Activated naive CD4-positive, alpha-beta T cell treated with anti-CD3 and anti-CD28 coated beads for 36 hours (primary cell): ENCODE measurements around the gene PKM. TPM values are rescaled to one million over a fixed set of nuclear protein-coding genes. Genes with fewer than 3 reads are reported as not detected.
"Not testable (repeated sequence)": the region's sequence is repeated elsewhere in the genome, so short reads cannot be mapped to it uniquely, and the experiment has no call there.

ENCODE experiments used
- CTCF ChIA-PET: fragments of 350-600 bp; sonication (Branson Sonifier 250); formaldehyde crosslinking; loops from one replicate; lab custom pipeline; 2021; ENCODE audit warnings: antibody characterized with exemption; lab: Charles Lee
- DNase-seq: peaks from one replicate; pipeline ENCODE4 v3.0.0-alpha.2; 2020
- H3K27ac Mint-ChIP-seq: one replicate; pipeline ENCODE4 v1.8.0; 2021; ENCODE audit warnings: mild to moderate bottlenecking, mixed read lengths
- H3K27me3 Mint-ChIP-seq: one replicate; pipeline ENCODE4 v1.8.0; 2021; ENCODE audit warnings: low read depth, mixed read lengths
- H3K36me3 Mint-ChIP-seq: one replicate; pipeline ENCODE4 v1.8.0; 2021; ENCODE audit warnings: low read depth, mixed read lengths
- H3K4me1 Mint-ChIP-seq: one replicate; pipeline ENCODE4 v1.8.0; 2021; ENCODE audit warnings: low read depth, mixed read lengths
- H3K4me3 Mint-ChIP-seq: one replicate; pipeline ENCODE4 v1.8.0; 2021; ENCODE audit warnings: mild to moderate bottlenecking, moderate library complexity, mixed read lengths
- H3K9me3 Mint-ChIP-seq: one replicate; pipeline ENCODE4 v1.8.0; 2021; ENCODE audit warnings: mixed read lengths
- intact Hi-C: fragments of 100-400 bp; cut with micrococcal nuclease; formaldehyde crosslinking; loops from one replicate; pipeline ENCODE4 v1.15.1; 2023
- total RNA-seq, 2 experiments: library from RNA; stranded (reverse); gene quantifications; one replicate each; pipeline ENCODE4 v1.2.3, GENCODE V29; 2021

Gene PKM
- total RNA-seq, 2 experiments from 2014 or later: 1,794 to 1,797 TPM

GRCh38 chr15:72172796-72173195, 58.2 kb downstream of the PKM start:
- DNase-seq: no peak
- no peak overlapping the region for H3K27ac Mint-ChIP-seq
- H3K4me1 Mint-ChIP-seq: no peaks in the 10 kb centered on the region
- no peak overlapping the region for H3K4me3 Mint-ChIP-seq
- no peaks in the 10 kb centered on the region for H3K9me3 Mint-ChIP-seq
- intact Hi-C loops: no loop called here
- H3K27me3 Mint-ChIP-seq: no peaks in the 10 kb centered on the region
- H3K36me3 Mint-ChIP-seq: no peaks in the 10 kb centered on the region
- CTCF ChIA-PET: interaction anchor here (0.5 kb wide), 1 partner anchor 334 kb away, joined by 5 read pairs; no protein-coding TSS in a partner anchor

- DNase-seq, H3K27ac Mint-ChIP-seq, H3K9me3 Mint-ChIP-seq, intact Hi-C loops, H3K36me3 Mint-ChIP-seq, H3K4me1 Mint-ChIP-seq, H3K27me3 Mint-ChIP-seq, H3K4me3 Mint-ChIP-seq, CTCF ChIA-PET: not testable (repeated sequence)
These were observed 59.0 kb downstream of the PKM start for GRCh38 chr15:72171978-72172377.

GRCh38 chr15:72170691-72171090, 60.3 kb downstream of the PKM start:
- DNase-seq: no peak
- H3K9me3 Mint-ChIP-seq: no peaks in the 10 kb centered on the region
- H3K36me3 Mint-ChIP-seq: no peaks in the 10 kb centered on the region
- no peak overlapping the region for H3K27ac Mint-ChIP-seq
- no peaks in the 10 kb centered on the region for H3K4me1 Mint-ChIP-seq
- H3K4me3 Mint-ChIP-seq: no peak overlapping the region
- CTCF ChIA-PET: no interaction called here
- intact Hi-C loops: no loop called here
- H3K27me3 Mint-ChIP-seq: no peaks in the 10 kb centered on the region

GRCh38 chr15:72169921-72170611, 60.9 kb downstream of the PKM start:
- no peaks in the 10 kb centered on the region for H3K9me3 Mint-ChIP-seq
- CTCF ChIA-PET: no interaction called here
- intact Hi-C loops: no loop called here
- no peak overlapping the region for H3K27ac Mint-ChIP-seq
- H3K4me1 Mint-ChIP-seq: no peaks in the 10 kb centered on the region
- no peaks in the 10 kb centered on the region for H3K36me3 Mint-ChIP-seq
- H3K4me3 Mint-ChIP-seq: no peak overlapping the region
- no peaks in the 10 kb centered on the region for H3K27me3 Mint-ChIP-seq
- DNase-seq: no peak

DNA sequence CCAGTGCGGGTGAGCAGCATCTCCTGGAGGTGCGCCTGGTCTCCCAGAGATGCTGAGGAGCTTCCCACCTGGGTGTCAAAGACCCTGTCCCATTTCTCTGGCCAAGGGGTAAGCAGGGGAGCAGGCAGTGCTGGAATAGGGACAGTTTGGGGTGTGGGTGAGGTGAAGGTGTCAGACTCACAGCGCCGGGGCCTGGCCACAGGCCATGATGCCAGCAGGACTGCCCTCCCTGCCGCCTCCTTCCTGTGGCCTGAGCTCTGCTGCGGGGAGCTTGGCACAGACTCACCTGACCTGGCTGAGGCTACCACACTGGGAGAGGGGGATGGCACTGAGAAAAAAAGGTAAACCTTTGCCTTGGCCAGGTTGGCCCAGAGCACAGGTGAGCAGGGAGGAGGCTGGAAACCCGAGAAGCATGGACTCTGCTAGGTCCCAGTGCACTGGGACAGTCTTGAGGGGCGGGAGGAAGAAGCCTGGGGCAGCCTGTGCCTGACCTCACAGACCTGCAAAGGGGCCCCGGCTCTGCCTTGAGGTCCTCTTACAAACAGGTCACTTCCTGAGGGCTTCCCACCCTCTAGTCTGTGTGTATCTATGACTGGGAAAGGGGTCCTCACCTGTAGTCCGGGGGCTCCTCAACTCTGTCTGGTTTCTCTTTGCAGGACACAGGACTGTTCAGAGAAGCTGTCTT, 61.6 kb downstream of the PKM start:
- Mint-ChIP-seq H3K27ac (no peak overlapping the region), H3K36me3 (no peaks in the 10 kb centered on the region), H3K4me3 (no peak overlapping the region), H3K9me3 (no peaks in the 10 kb centered on the region), H3K4me1 (no peaks in the 10 kb centered on the region), H3K27me3 (no peaks in the 10 kb centered on the region)
- no peak for DNase-seq
- intact Hi-C loops: no loop called here
- CTCF ChIA-PET: no interaction called here

DNA sequence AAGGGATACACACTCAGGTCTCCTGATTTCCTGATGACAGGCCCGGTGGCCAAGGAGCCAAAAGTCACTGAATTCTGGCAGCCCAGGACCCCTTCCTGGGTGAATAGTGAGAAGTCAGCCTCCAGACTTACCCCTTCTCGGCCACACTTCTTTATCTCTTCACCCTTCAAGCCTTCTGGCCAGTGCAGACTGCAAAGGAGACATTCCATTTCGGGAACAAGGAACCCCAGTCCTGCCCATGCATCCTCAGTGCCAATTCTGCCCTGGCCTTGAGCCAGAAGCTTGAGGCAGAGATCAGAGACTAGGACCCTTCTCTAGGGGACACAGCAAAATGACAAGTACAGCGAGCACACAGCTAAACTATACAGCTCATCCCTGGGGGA, 62.2 kb downstream of the PKM start:
- H3K27me3 Mint-ChIP-seq: no peaks in the 10 kb centered on the region
- no peaks in the 10 kb centered on the region for H3K9me3 Mint-ChIP-seq
- CTCF ChIA-PET: interaction anchor here (1.0 kb wide), 1 partner anchor 425 kb away, joined by 5 read pairs; no protein-coding TSS in a partner anchor
- H3K4me1 Mint-ChIP-seq: no peaks in the 10 kb centered on the region
- intact Hi-C loops: no loop called here
- no peak for DNase-seq
- no peak overlapping the region for H3K4me3 Mint-ChIP-seq
- H3K27ac Mint-ChIP-seq: no peak overlapping the region
- no peaks in the 10 kb centered on the region for H3K36me3 Mint-ChIP-seq

GRCh38 chr15:72168131-72168807, 62.7 kb downstream of the PKM start:
- Mint-ChIP-seq H3K9me3 (no peaks in the 10 kb centered on the region), H3K36me3 (no peaks in the 10 kb centered on the region), H3K27me3 (no peaks in the 10 kb centered on the region), H3K27ac (no peak overlapping the region), H3K4me3 (no peak overlapping the region), H3K4me1 (no peaks in the 10 kb centered on the region)
- intact Hi-C loops: no loop called here
- no peak for DNase-seq
- CTCF ChIA-PET: interaction anchor here (0.6 to 1.0 kb wide), 2 partner anchors 173 to 424 kb away, joined by 3 to 5 read pairs; no protein-coding TSS in a partner anchor

GRCh38 chr15:72167445-72167844, 63.5 kb downstream of the PKM start:
- no peaks in the 10 kb centered on the region for H3K4me1 Mint-ChIP-seq
- no peaks in the 10 kb centered on the region for H3K27me3 Mint-ChIP-seq
- no peaks in the 10 kb centered on the region for H3K9me3 Mint-ChIP-seq
- no peak overlapping the region for H3K4me3 Mint-ChIP-seq
- H3K36me3 Mint-ChIP-seq: no peaks in the 10 kb centered on the region
- DNase-seq: no peak
- intact Hi-C loops: no loop called here
- CTCF ChIA-PET: interaction anchor here (1.1 kb wide), 1 partner anchor 11 kb away, joined by 3 read pairs; no protein-coding TSS in a partner anchor
- no peak overlapping the region for H3K27ac Mint-ChIP-seq

DNA sequence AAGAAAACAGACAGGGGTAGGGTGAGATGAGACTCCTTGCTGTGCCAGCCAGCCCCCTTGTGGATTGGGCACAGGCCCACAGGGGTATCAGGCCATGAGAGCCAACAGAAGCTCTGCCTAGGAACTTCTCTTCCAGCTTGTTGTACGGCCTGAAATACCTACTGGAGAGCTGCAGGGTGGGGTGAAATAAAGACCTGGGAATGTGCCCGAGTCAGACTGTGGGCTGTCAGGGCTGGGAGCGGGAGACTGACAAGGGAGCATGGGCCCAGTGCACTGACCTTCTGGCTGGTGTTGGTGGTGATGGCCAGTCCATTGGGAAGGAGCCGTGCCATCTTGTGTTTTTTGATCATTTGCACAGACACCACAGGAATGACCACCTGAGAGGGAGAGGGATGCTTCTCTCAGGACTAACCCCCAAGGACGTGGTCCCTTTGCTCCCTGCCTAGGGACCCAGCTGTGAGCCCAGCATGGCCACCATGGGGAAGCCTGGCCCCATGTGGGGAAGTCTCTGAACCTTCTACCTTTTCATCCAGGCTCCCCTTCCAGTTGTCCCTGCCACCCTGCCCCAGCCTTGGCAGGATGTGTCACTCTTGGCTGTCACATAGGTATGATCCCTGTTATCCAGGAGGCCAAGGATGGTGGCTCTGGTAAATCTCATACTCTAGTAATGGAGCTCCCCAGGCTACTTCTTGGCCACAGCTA, 64.1 kb downstream of the PKM start:
- no peak overlapping the region for H3K27ac Mint-ChIP-seq
- H3K36me3 Mint-ChIP-seq: no peaks in the 10 kb centered on the region
- DNase-seq: no peak
- intact Hi-C loops: no loop called here
- H3K9me3 Mint-ChIP-seq: no peaks in the 10 kb centered on the region
- H3K4me1 Mint-ChIP-seq: no peaks in the 10 kb centered on the region
- CTCF ChIA-PET: interaction anchor here (1.1 kb wide), 1 partner anchor 10 kb away, joined by 3 read pairs; no protein-coding TSS in a partner anchor
- H3K27me3 Mint-ChIP-seq: no peaks in the 10 kb centered on the region
- no peak overlapping the region for H3K4me3 Mint-ChIP-seq

- no peaks in the 10 kb centered on the region for H3K9me3 Mint-ChIP-seq
- H3K4me3 Mint-ChIP-seq: no peak overlapping the region
- no peaks in the 10 kb centered on the region for H3K36me3 Mint-ChIP-seq
- no peaks in the 10 kb centered on the region for H3K27me3 Mint-ChIP-seq
- intact Hi-C loops: no loop called here
- H3K4me1 Mint-ChIP-seq: no peaks in the 10 kb centered on the region
- H3K27ac Mint-ChIP-seq: no peak overlapping the region
- DNase-seq: no peak
- CTCF ChIA-PET: interaction anchor here (0.6 kb wide), 1 partner anchor 143 kb away, joined by 3 read pairs; no protein-coding TSS in a partner anchor
These were observed 67.3 kb downstream of the PKM start for GRCh38 chr15:72163719-72164118.

GRCh38 chr15:72162569-72162968, 68.4 kb downstream of the PKM start:
- intact Hi-C loops: no loop called here
- CTCF ChIA-PET: interaction anchor here (0.7 to 1.2 kb wide), 2 partner anchors 9 to 69 kb away, joined by 3 read pairs; no protein-coding TSS in a partner anchor
- DNase-seq: no peak

More at GRCh38 chr15:72162569-72162968, 68.4 kb downstream of the PKM start:
- H3K9me3 Mint-ChIP-seq: no peaks in the 10 kb centered on the region
- H3K27ac Mint-ChIP-seq: no peak overlapping the region
- no peaks in the 10 kb centered on the region for H3K4me1 Mint-ChIP-seq
- no peaks in the 10 kb centered on the region for H3K27me3 Mint-ChIP-seq
- H3K36me3 Mint-ChIP-seq: no peaks in the 10 kb centered on the region
- H3K4me3 Mint-ChIP-seq: no peak overlapping the region
